Natural killer cell (primary cell): Measurements from ENCODE around the gene ANK3. TPM values are rescaled to one million over a fixed set of nuclear protein-coding genes. Genes with fewer than 3 reads are reported as not detected.
A peak's percentile ranks its signal among the peaks of the same experiment; 100 is the strongest.

ENCODE experiments used
- ATAC-seq, 3 donors: fragments of 150-1000 bp in 2 of 3; fragments of 200-7000 bp in 1 of 3; cut with Tn5 transposase; 1 replicate in 1 of 3; 2 replicates in 2 of 3; pipeline ENCODE4 v1.10.0; 2021; ENCODE audit warnings: mild to moderate bottlenecking in 2 of 3, moderate library complexity in 2 of 3
- DNase-seq, 2 donors: peaks; one replicate each; pipeline versions ENCODE4 v3.0.0 to v3.0.0-alpha.2; 2013 to 2021; ENCODE audit warnings: mixed read lengths in 1 of 2
- H3K27ac ChIP-seq: one replicate; pipeline ENCODE4 v1.5.1; 2013; ENCODE audit warnings: mild to moderate bottlenecking, low read length
- H3K27me3 ChIP-seq: one replicate; pipeline ENCODE4 v1.6.1; 2013; ENCODE audit warnings: low read length; ENCODE audit not compliant: control insufficient read depth, insufficient read depth
- H3K36me3 ChIP-seq: one replicate; pipeline ENCODE4 v1.6.1; 2013; ENCODE audit warnings: low read length; ENCODE audit not compliant: control insufficient read depth, insufficient read depth
- H3K4me1 ChIP-seq: one replicate; pipeline ENCODE4 v1.6.1; 2013; ENCODE audit warnings: low read length; ENCODE audit not compliant: control insufficient read depth, insufficient read depth
- H3K4me3 ChIP-seq: one replicate; pipeline ENCODE4 v1.5.1; 2013; ENCODE audit warnings: low read length
- H3K9me3 ChIP-seq: one replicate; pipeline ENCODE4 v1.6.1; 2013; ENCODE audit warnings: low read length; ENCODE audit not compliant: control insufficient read depth, insufficient read depth
- H3K27ac Mint-ChIP-seq, 2 donors: one replicate each; pipeline ENCODE4 v1.8.0; 2022; ENCODE audit warnings: mild to moderate bottlenecking in 2 of 2, mixed read lengths in 2 of 2, moderate library complexity in 1 of 2
- H3K27me3 Mint-ChIP-seq, 2 donors: one replicate each; pipeline ENCODE4 v1.8.0; 2022; ENCODE audit warnings: low read depth in 2 of 2, mixed read lengths in 2 of 2
- H3K36me3 Mint-ChIP-seq: one replicate; pipeline ENCODE4 v1.8.0; 2022; ENCODE audit warnings: mixed read lengths
- H3K4me1 Mint-ChIP-seq, 2 donors: one replicate each; pipeline ENCODE4 v1.8.0; 2022; ENCODE audit warnings: mixed read lengths in 2 of 2
- H3K4me3 Mint-ChIP-seq: one replicate; pipeline ENCODE4 v1.8.0; 2022; ENCODE audit warnings: mild to moderate bottlenecking, moderate library complexity, mixed read lengths
- H3K9me3 Mint-ChIP-seq, 2 donors: one replicate each; pipeline ENCODE4 v1.8.0; 2022; ENCODE audit warnings: mixed read lengths in 2 of 2
- WGBS: methylation state at CpG from one replicate; pipeline ENCODE4 v1.1.7; 2013; ENCODE audit warnings: missing lambda C conversion rate; ENCODE audit not compliant: insufficient coverage; 5-methylcytosine and 5-hydroxymethylcytosine counted together
- intact Hi-C: fragments of 100-400 bp; cut with micrococcal nuclease; formaldehyde crosslinking; loops from one replicate; pipeline ENCODE4 v1.14.2; 2022
- total RNA-seq, 4 donors: library from RNA; stranded (reverse); fragments of 120-200 nt in 1 of 4; gene quantifications; one replicate each; pipeline versions ENCODE4 v1.2.3 to v1.2.4, GENCODE V29; 2013 to 2022
- TF ChIP-seq, protein P1 (sequence below): fragments of 200-600 bp; IDR thresholded peaks from one replicate; pipeline ENCODE4 v1.8.0; 2022; ENCODE audit warnings: antibody characterized with exemption

The ANK3 gene
- total RNA-seq, 3 donors from 2014 or later (not counting 1 experiment from before 2014, with no cell fraction given) = 4.4 to 12.9 (median 11.4) TPM

DNA sequence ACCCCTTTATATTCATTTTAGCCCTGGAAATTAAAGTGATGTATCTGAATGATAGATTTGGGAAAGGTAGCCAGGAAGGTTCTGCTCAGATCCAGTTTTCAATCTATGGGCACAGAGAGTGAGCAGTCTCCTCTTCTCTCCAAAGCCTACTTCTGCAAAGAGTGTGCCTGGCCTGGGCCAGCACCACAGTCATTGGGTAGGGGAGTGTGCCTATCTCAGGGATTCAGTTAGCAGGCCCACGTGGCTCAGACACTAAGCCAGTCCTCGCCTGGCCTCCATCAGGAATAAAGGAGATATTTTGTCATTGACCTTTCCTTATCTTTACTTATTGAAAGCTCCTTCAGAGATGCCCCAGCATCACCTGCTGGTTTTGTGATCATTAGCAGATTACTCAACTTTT, 267.5 kb downstream of the ANK3 start:
- WGBS = 93% methylated on average over 2 of the region's 2 CpGs

DNA sequence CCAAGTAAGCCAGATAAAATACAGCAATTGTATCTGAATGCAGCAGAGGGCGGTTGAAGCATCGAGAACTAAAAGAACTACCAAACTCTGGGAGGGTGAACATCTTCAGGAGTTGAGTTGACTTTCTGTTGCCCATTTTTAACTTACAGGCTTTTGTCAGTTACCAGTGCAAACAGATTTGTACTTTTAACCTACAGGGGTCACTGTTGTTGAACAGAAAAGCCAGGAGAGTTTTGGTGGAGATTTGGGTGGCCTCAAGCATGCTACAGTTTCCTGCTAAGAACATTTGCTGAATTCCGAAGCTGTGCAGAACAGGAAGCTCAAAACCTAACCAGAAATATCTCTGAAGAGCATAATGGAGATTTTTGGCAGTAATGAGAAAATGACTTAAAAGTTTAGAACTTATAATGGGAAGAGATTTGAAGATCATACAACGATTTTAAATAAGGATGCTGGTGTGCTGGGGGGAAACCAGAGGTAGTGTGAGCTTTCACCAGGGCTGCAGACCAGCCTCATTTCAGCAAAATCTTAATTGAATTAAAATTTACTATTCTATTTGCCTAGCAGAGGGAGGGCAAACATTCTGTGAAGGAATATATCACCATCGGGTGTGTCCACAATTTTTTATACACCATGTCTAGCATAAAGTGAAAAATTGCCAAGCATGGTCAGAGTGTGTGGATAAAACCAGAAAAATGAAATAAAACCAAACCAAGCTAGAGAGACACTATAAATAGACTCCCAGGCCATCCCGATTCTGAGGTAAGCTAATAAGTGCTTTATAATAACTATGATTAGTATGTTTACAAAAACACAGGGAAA, 274.7 kb downstream of the ANK3 start:
- no peaks in the 10 kb centered on the region for H3K27me3 ChIP-seq
- no peaks in the 10 kb centered on the region for H3K36me3 Mint-ChIP-seq
- no peaks in the 10 kb centered on the region for H3K27me3 Mint-ChIP-seq
- TF ChIP-seq, protein P1, sequence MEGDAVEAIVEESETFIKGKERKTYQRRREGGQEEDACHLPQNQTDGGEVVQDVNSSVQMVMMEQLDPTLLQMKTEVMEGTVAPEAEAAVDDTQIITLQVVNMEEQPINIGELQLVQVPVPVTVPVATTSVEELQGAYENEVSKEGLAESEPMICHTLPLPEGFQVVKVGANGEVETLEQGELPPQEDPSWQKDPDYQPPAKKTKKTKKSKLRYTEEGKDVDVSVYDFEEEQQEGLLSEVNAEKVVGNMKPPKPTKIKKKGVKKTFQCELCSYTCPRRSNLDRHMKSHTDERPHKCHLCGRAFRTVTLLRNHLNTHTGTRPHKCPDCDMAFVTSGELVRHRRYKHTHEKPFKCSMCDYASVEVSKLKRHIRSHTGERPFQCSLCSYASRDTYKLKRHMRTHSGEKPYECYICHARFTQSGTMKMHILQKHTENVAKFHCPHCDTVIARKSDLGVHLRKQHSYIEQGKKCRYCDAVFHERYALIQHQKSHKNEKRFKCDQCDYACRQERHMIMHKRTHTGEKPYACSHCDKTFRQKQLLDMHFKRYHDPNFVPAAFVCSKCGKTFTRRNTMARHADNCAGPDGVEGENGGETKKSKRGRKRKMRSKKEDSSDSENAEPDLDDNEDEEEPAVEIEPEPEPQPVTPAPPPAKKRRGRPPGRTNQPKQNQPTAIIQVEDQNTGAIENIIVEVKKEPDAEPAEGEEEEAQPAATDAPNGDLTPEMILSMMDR = peak; percentile 27
- DNase-seq = peak in 1 of 2 donors; percentile 48
- 37% methylated on average over 4 of the region's 6 CpGs for WGBS
- ATAC-seq = no peak
- H3K36me3 ChIP-seq = no peaks in the 10 kb centered on the region
- no peaks in the 10 kb centered on the region for H3K9me3 Mint-ChIP-seq
- no peak overlapping the region for H3K4me3 ChIP-seq
- H3K4me1 Mint-ChIP-seq = no peaks in the 10 kb centered on the region
- H3K27ac Mint-ChIP-seq = no peak overlapping the region
- H3K9me3 ChIP-seq = no peaks in the 10 kb centered on the region
- no peaks in the 10 kb centered on the region for H3K4me1 ChIP-seq
- H3K4me3 Mint-ChIP-seq = no peak overlapping the region
- intact Hi-C loops = no loop called here
- no peak overlapping the region for H3K27ac ChIP-seq

More for the DNA sequence above, 267.5 kb downstream of the ANK3 start:
- Histone ChIP-seq H3K4me3 (no peak overlapping the region), H3K27me3 (no peaks in the 10 kb centered on the region), H3K9me3 (no peaks in the 10 kb centered on the region), H3K36me3 (no peaks in the 10 kb centered on the region), H3K4me1 (no peaks in the 10 kb centered on the region), H3K27ac (no peak overlapping the region)
- DNase-seq = no peak
- Mint-ChIP-seq H3K9me3 (no peaks in the 10 kb centered on the region), H3K4me3 (no peak overlapping the region), H3K27ac (no peak overlapping the region), H3K4me1 (no peaks in the 10 kb centered on the region), H3K27me3 (no peaks in the 10 kb centered on the region), H3K36me3 (no peaks in the 10 kb centered on the region)
- intact Hi-C loops = no loop called here
- no peak for ATAC-seq
- TF ChIP-seq, protein P1 = no peak

DNA sequence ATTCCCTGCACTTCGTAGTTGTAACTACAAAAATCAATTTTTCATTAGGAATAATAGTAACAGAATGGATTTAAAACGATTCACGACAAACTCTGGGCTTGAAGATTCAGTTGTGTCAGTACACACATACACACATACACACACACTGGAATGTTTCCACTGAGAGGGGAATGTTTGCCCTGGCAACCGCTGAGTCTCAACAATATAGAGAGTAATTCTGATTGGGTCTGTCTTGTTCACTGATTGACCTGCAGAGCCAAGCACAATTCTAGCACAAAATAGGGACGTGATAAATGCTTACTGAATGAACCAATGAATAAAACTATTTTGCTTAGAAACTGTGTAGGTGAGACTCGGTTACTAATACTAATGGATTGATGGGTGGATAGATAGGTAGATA, 278.9 kb downstream of the ANK3 start:
- TF ChIP-seq, protein P1 = no peak
- Mint-ChIP-seq H3K4me1 (no peaks in the 10 kb centered on the region), H3K4me3 (no peak overlapping the region), H3K36me3 (no peaks in the 10 kb centered on the region), H3K27ac (no peak overlapping the region), H3K9me3 (no peaks in the 10 kb centered on the region), H3K27me3 (no peaks in the 10 kb centered on the region)
- intact Hi-C loops = no loop called here
- DNase-seq = no peak
- no peaks in the 10 kb centered on the region for H3K36me3 ChIP-seq
- no peak for ATAC-seq
- H3K4me1 ChIP-seq = no peaks in the 10 kb centered on the region
- H3K27ac ChIP-seq = no peak overlapping the region
- 88% methylated on average over 3 of the region's 6 CpGs for WGBS
- H3K4me3 ChIP-seq = no peak overlapping the region
- no peaks in the 10 kb centered on the region for H3K27me3 ChIP-seq
- no peaks in the 10 kb centered on the region for H3K9me3 ChIP-seq
